Osteoblast (primary cell): ENCODE measurements around the gene PTPN2. TPM values are rescaled to one million over a fixed set of nuclear protein-coding genes. Genes with fewer than 3 reads are reported as not detected.

Experiments
- DNase-seq: peaks from one replicate; pipeline ENCODE4 v3.0.0; 2011; ENCODE audit warnings: low spot score, mixed read lengths; ENCODE audit not compliant: insufficient read length; ENCODE audit errors: missing footprints
- H2AFZ ChIP-seq: 2 replicates; pipeline ENCODE4 v1.6.0; 2011; ENCODE audit warnings: mild to moderate bottlenecking, low read length
- H3K27ac ChIP-seq: 2 replicates; pipeline ENCODE4 v1.5.1; 2011; ENCODE audit warnings: mild to moderate bottlenecking, low read depth, low read length, moderate library complexity
- H3K27me3 ChIP-seq: 2 replicates; pipeline ENCODE4 v1.6.0; 2012; ENCODE audit warnings: mild to moderate bottlenecking, control low read depth, inconsistent platforms, low read length, moderate library complexity; ENCODE audit not compliant: insufficient read depth
- H3K36me3 ChIP-seq: 2 replicates; pipeline ENCODE4 v1.5.1; 2011; ENCODE audit warnings: mild to moderate bottlenecking, low read length, control low read depth, moderate library complexity; ENCODE audit not compliant: insufficient read depth
- H3K4me1 ChIP-seq: 2 replicates; pipeline ENCODE4 v1.5.1; 2011; ENCODE audit warnings: mild to moderate bottlenecking, low read length, control low read depth, moderate library complexity; ENCODE audit not compliant: insufficient read depth
- H3K4me2 ChIP-seq: 2 replicates; pipeline ENCODE4 v1.6.0; 2011; ENCODE audit warnings: mild to moderate bottlenecking, low read length; ENCODE audit not compliant: insufficient read depth
- H3K4me3 ChIP-seq: fragments of 200-600 bp; sonication (generic); 3 replicates; pipeline ENCODE4 v1.5.1; 2012; ENCODE audit warnings: mild to moderate bottlenecking, low read length, inconsistent platforms; ENCODE audit not compliant: insufficient read depth
- H3K79me2 ChIP-seq: 2 replicates; pipeline ENCODE4 v1.6.0; 2012; ENCODE audit warnings: mild to moderate bottlenecking, low read length, control low read depth, inconsistent platforms; ENCODE audit not compliant: insufficient read depth
- H3K9me3 ChIP-seq: 2 replicates; pipeline ENCODE4 v1.5.1; 2011; ENCODE audit warnings: low read depth, low read length, control low read depth
- H4K20me1 ChIP-seq: 2 replicates; pipeline ENCODE4 v1.6.0; 2012; ENCODE audit warnings: mild to moderate bottlenecking, low read length, control low read depth; ENCODE audit not compliant: insufficient read depth
- total RNA-seq: library from RNA; depleted of rRNA; stranded (reverse); fragments of >200 nt; gene quantifications from 2 replicates; pipeline ENCODE4 v1.2.3, GENCODE V29; 2012
- TF ChIP-seq, protein P1 (sequence below): IDR thresholded peaks from 2 replicates; pipeline ENCODE4 v1.5.1; 2011; ENCODE audit warnings: mild to moderate bottlenecking, low read depth, low read length, moderate library complexity; ENCODE audit errors: extremely low read depth

Gene PTPN2
- total RNA-seq, 1 donor, result 37.6 TPM

DNA sequence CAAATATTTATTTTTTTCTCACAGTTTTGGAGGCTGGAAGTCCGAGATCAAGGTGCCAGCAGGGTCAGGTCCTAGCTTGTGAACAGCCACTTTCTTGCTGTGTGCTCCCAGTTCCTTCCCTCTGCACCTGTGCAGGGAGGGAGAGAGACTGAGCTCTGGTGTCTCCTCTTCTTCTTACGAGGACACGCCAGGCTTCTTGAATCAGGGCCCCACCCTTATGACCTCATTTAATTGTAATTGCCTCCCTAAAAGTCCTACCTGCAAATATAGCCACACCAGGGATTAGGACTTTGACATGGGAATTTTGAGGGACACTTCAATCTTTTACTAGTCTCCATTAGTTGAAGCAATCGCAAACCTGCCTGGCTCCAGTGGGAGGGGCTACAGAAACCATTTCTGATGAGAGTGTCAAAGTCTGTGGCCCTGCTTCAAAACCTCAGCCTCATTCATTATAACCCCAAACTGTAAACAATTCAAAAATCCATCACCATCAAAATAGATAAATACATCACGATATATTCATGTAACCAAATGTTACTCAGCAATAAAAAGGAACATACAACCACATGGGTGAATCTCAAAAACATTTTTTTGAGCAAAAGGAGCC, 45.5 kb upstream of the PTPN2 start:
- Histone ChIP-seq H3K36me3 (no peaks in the 10 kb centered on the region), H3K4me2 (no peak overlapping the region), H3K4me3 (no peak overlapping the region), H2AFZ (no peak overlapping the region), H3K79me2 (no peaks in the 10 kb centered on the region), H3K9me3 (no peaks in the 10 kb centered on the region), H3K27ac (no peak overlapping the region), H3K4me1 (peaks cover 7% of the 10 kb centered on the region), H3K27me3 (no peaks in the 10 kb centered on the region), H4K20me1 (no peaks in the 10 kb centered on the region)
- TF ChIP-seq, protein P1, sequence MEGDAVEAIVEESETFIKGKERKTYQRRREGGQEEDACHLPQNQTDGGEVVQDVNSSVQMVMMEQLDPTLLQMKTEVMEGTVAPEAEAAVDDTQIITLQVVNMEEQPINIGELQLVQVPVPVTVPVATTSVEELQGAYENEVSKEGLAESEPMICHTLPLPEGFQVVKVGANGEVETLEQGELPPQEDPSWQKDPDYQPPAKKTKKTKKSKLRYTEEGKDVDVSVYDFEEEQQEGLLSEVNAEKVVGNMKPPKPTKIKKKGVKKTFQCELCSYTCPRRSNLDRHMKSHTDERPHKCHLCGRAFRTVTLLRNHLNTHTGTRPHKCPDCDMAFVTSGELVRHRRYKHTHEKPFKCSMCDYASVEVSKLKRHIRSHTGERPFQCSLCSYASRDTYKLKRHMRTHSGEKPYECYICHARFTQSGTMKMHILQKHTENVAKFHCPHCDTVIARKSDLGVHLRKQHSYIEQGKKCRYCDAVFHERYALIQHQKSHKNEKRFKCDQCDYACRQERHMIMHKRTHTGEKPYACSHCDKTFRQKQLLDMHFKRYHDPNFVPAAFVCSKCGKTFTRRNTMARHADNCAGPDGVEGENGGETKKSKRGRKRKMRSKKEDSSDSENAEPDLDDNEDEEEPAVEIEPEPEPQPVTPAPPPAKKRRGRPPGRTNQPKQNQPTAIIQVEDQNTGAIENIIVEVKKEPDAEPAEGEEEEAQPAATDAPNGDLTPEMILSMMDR, result no peak
- no peak for DNase-seq

DNA sequence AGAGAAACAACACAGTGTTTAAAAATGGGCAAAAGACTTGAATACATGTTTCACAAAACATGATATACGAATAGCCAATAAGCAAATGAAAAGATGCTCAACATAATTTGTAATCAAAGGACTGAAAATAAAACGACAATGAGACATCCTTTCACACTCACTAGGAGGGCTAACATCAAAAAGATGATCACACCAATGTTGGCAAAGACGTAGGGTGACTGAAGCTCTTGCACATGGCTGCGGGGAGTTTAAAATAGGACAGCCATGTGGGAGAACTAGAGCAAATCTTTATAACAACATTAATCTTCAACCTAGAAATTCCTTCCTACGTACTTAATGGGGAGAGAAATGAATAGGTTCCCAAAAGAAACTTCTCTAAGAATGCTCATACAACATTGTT, 44.6 kb upstream of the PTPN2 start:
- H3K27ac ChIP-seq, result no peak overlapping the region
- TF ChIP-seq, protein P1, result no peak
- peaks cover 2% of the 10 kb centered on the region for H3K4me1 ChIP-seq
- H4K20me1 ChIP-seq, result no peaks in the 10 kb centered on the region
- no peaks in the 10 kb centered on the region for H3K9me3 ChIP-seq
- DNase-seq, result no peak
- no peaks in the 10 kb centered on the region for H3K27me3 ChIP-seq
- no peaks in the 10 kb centered on the region for H3K36me3 ChIP-seq
- no peaks in the 10 kb centered on the region for H3K79me2 ChIP-seq
- no peak overlapping the region for H3K4me2 ChIP-seq
- no peak overlapping the region for H3K4me3 ChIP-seq
- no peak overlapping the region for H2AFZ ChIP-seq

DNA sequence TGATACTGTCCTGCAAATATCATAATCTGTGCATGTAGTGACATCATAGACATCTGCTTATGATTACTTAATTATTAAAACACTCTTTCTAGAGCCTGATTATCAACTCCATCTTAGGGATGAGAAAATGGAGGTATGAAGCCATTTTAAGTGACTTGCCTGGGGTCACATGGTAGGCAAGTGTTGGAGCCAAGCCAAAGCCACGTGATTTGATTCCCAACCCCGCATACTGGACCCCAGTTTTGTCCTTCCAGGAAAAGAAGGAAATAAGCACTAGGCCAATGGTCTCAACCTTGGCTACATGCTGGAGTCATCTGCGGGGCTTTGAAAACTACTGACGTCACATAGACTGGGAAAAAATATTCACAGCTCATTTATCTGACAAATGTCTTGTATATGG, 44.2 kb upstream of the PTPN2 start:
- no peak overlapping the region for H3K27ac ChIP-seq
- H2AFZ ChIP-seq, result no peak overlapping the region
- TF ChIP-seq, protein P1, result no peak
- no peaks in the 10 kb centered on the region for H3K79me2 ChIP-seq
- no peaks in the 10 kb centered on the region for H3K27me3 ChIP-seq
- H3K4me2 ChIP-seq, result no peak overlapping the region
- H3K4me3 ChIP-seq, result no peak overlapping the region
- no peaks in the 10 kb centered on the region for H3K36me3 ChIP-seq
- no peak for DNase-seq
- H4K20me1 ChIP-seq, result no peaks in the 10 kb centered on the region
- H3K4me1 ChIP-seq, result peaks cover 2% of the 10 kb centered on the region
- no peaks in the 10 kb centered on the region for H3K9me3 ChIP-seq

DNA sequence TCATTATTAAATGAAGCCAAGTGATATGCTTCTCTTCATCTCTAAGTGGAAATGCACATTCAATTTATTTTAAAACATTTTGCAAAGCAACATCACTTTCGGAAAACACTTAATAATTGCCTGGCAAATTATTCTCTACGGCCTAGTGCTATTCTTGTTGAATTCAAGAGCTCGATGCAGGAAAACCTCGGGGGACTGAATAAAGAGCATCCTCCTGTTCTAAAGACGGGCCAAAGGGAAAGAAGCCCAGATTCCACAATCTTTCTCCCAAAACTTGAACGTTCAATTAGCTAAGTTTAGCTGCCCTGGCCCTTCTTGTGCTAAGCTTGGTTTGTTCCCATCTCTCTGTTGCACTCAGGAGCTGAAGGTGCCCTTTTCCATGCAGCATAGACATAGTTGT, 40.6 kb upstream of the PTPN2 start:
- H3K27me3 ChIP-seq, result no peaks in the 10 kb centered on the region
- H3K36me3 ChIP-seq, result no peaks in the 10 kb centered on the region
- H3K4me2 ChIP-seq, result no peak overlapping the region
- H2AFZ ChIP-seq, result no peak overlapping the region
- TF ChIP-seq, protein P1, result no peak
- H3K27ac ChIP-seq, result no peak overlapping the region
- H3K4me1 ChIP-seq, result peaks cover 2% of the 10 kb centered on the region
- H3K9me3 ChIP-seq, result no peaks in the 10 kb centered on the region
- DNase-seq, result no peak
- H3K4me3 ChIP-seq, result no peak overlapping the region
- H3K79me2 ChIP-seq, result no peaks in the 10 kb centered on the region
- H4K20me1 ChIP-seq, result no peaks in the 10 kb centered on the region
